ENCODE measurements around the gene ANO10.
"Not testable (repeated sequence)": the region's sequence is repeated elsewhere in the genome, so short reads cannot be mapped to it uniquely, and the experiment has no call there.

The ANO10 gene

GRCh38 chr3:43544277-43544676, 77.5 kb downstream of the ANO10 start:
- H3K4me1 ChIP-seq (ENCODE audit: control insufficient read depth in 1 of 2, insufficient read depth in 2 of 2, low read length in 2 of 2); H3K9ac ChIP-seq (ENCODE audit: low read depth in 1 of 2, low read length in 2 of 2); H3K27me3 ChIP-seq (ENCODE audit: control insufficient read depth in 1 of 2, insufficient read depth in 2 of 2, low read length in 2 of 2); H3K4me3 ChIP-seq (ENCODE audit: low read depth in 1 of 2, low read length in 2 of 2); H3K27ac ChIP-seq (ENCODE audit: low read depth, low read length); H3K9me3 ChIP-seq (ENCODE audit: control insufficient read depth in 1 of 2, low read length in 2 of 2): not testable (repeated sequence)
- peaks cover 8 to 11% of the 10 kb centered on the region in 2 donors for H3K36me3 ChIP-seq (ENCODE audit: control insufficient read depth in 1 of 2, insufficient read depth in 2 of 2, low read length in 2 of 2)

- Histone ChIP-seq H3K27me3 (ENCODE audit: control insufficient read depth in 1 of 2, insufficient read depth in 2 of 2, low read length in 2 of 2) (no peaks in the 10 kb centered on the region), H3K27ac (ENCODE audit: low read depth, low read length) (no peak overlapping the region), H3K9ac (ENCODE audit: low read depth in 1 of 2, low read length in 2 of 2) (no peak overlapping the region), H3K4me1 (ENCODE audit: control insufficient read depth in 1 of 2, insufficient read depth in 2 of 2, low read length in 2 of 2) (peaks cover 0 to 4% of the 10 kb centered on the region in 2 donors), H3K36me3 (ENCODE audit: control insufficient read depth in 1 of 2, insufficient read depth in 2 of 2, low read length in 2 of 2) (no peaks in the 10 kb centered on the region), H3K9me3 (ENCODE audit: control insufficient read depth in 1 of 2, low read length in 2 of 2) (no peaks in the 10 kb centered on the region), H3K4me3 (ENCODE audit: low read depth in 1 of 2, low read length in 2 of 2) (no peak overlapping the region)
Observed at GRCh38 chr3:43542328-43543043, 79.3 kb downstream of the ANO10 start.

GRCh38 chr3:43540624-43541023, 81.2 kb downstream of the ANO10 start:
- Histone ChIP-seq H3K4me1 (ENCODE audit: control insufficient read depth in 1 of 2, insufficient read depth in 2 of 2, low read length in 2 of 2) (peaks cover 0 to 4% of the 10 kb centered on the region in 2 donors), H3K27ac (ENCODE audit: low read depth, low read length) (no peak overlapping the region), H3K36me3 (ENCODE audit: control insufficient read depth in 1 of 2, insufficient read depth in 2 of 2, low read length in 2 of 2) (no peaks in the 10 kb centered on the region), H3K9me3 (ENCODE audit: control insufficient read depth in 1 of 2, low read length in 2 of 2) (no peaks in the 10 kb centered on the region), H3K4me3 (ENCODE audit: low read depth in 1 of 2, low read length in 2 of 2) (no peak overlapping the region), H3K9ac (ENCODE audit: low read depth in 1 of 2, low read length in 2 of 2) (no peak overlapping the region), H3K27me3 (ENCODE audit: control insufficient read depth in 1 of 2, insufficient read depth in 2 of 2, low read length in 2 of 2) (no peaks in the 10 kb centered on the region)

GRCh38 chr3:43539321-43539720, 82.5 kb downstream of the ANO10 start:
- Histone ChIP-seq H3K27me3 (ENCODE audit: control insufficient read depth in 1 of 2, insufficient read depth in 2 of 2, low read length in 2 of 2) (no peaks in the 10 kb centered on the region), H3K27ac (ENCODE audit: low read depth, low read length) (no peak overlapping the region), H3K9ac (ENCODE audit: low read depth in 1 of 2, low read length in 2 of 2) (no peak overlapping the region), H3K4me3 (ENCODE audit: low read depth in 1 of 2, low read length in 2 of 2) (no peak overlapping the region), H3K4me1 (ENCODE audit: control insufficient read depth in 1 of 2, insufficient read depth in 2 of 2, low read length in 2 of 2) (peaks cover 0 to 4% of the 10 kb centered on the region in 2 donors), H3K36me3 (ENCODE audit: control insufficient read depth in 1 of 2, insufficient read depth in 2 of 2, low read length in 2 of 2) (no peaks in the 10 kb centered on the region), H3K9me3 (ENCODE audit: control insufficient read depth in 1 of 2, low read length in 2 of 2) (no peaks in the 10 kb centered on the region)

GRCh38 chr3:43537225-43537624, 84.6 kb downstream of the ANO10 start:
- Histone ChIP-seq H3K4me1 (ENCODE audit: control insufficient read depth in 1 of 2, insufficient read depth in 2 of 2, low read length in 2 of 2) (no peaks in the 10 kb centered on the region), H3K4me3 (ENCODE audit: low read depth in 1 of 2, low read length in 2 of 2) (no peak overlapping the region), H3K9ac (ENCODE audit: low read depth in 1 of 2, low read length in 2 of 2) (no peak overlapping the region), H3K27me3 (ENCODE audit: control insufficient read depth in 1 of 2, insufficient read depth in 2 of 2, low read length in 2 of 2) (no peaks in the 10 kb centered on the region), H3K27ac (ENCODE audit: low read depth, low read length) (no peak overlapping the region), H3K36me3 (ENCODE audit: control insufficient read depth in 1 of 2, insufficient read depth in 2 of 2, low read length in 2 of 2) (no peaks in the 10 kb centered on the region), H3K9me3 (ENCODE audit: control insufficient read depth in 1 of 2, low read length in 2 of 2) (no peaks in the 10 kb centered on the region)

DNA sequence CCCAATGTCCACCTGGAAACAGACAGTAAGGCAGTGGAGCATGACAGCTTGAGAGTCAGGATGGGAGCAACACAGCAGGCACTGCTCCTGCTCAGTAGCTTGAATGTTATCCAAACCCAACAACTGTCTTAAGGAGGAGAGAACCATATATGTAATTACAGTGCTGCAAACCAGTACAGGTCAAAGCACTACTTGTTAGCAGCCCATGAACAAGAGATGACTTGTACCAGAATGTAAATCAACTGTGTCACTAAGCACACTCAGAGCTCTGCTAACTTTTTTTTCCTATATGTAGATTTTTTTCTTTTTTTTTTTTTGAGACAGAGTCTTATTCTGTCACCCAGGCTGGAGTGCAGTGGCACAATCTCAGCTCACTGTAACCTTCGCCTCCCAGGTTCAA, 87.1 kb downstream of the ANO10 start:
- Histone ChIP-seq H3K9ac (ENCODE audit: low read depth in 1 of 2, low read length in 2 of 2) (no peak overlapping the region), H3K27me3 (ENCODE audit: control insufficient read depth in 1 of 2, insufficient read depth in 2 of 2, low read length in 2 of 2) (no peaks in the 10 kb centered on the region)

DNA sequence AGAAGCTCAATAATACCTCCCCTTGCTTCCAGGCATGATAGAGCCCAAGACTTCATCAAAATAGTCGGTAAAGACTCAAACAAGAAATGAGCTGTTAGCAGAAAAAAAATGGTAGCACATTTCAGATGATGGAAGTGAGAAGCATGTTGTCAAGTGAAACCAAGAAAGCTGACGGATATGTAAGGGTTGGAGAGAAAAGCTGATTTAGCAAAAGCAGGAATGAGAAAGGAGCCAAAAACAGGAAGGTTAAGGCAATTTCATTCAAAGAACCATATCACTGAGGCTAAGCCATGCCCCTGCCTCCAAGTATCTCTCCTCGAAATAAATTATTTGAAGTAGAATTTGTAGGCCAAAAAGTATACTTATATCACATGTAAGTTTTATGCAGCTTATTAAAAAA, 88.8 kb downstream of the ANO10 start:
- H3K4me1 ChIP-seq (ENCODE audit: control insufficient read depth in 1 of 2, insufficient read depth in 2 of 2, low read length in 2 of 2): no peaks in the 10 kb centered on the region
- no peaks in the 10 kb centered on the region for H3K27me3 ChIP-seq (ENCODE audit: control insufficient read depth in 1 of 2, insufficient read depth in 2 of 2, low read length in 2 of 2)
- no peaks in the 10 kb centered on the region for H3K9me3 ChIP-seq (ENCODE audit: control insufficient read depth in 1 of 2, low read length in 2 of 2)
- H3K27ac ChIP-seq (ENCODE audit: low read depth, low read length): no peak overlapping the region
- no peaks in the 10 kb centered on the region for H3K36me3 ChIP-seq (ENCODE audit: control insufficient read depth in 1 of 2, insufficient read depth in 2 of 2, low read length in 2 of 2)
- no peak overlapping the region for H3K9ac ChIP-seq (ENCODE audit: low read depth in 1 of 2, low read length in 2 of 2)
- H3K4me3 ChIP-seq (ENCODE audit: low read depth in 1 of 2, low read length in 2 of 2): no peak overlapping the region

More for the DNA sequence above, 87.1 kb downstream of the ANO10 start:
- Histone ChIP-seq H3K9me3 (ENCODE audit: control insufficient read depth in 1 of 2, low read length in 2 of 2) (no peaks in the 10 kb centered on the region), H3K36me3 (ENCODE audit: control insufficient read depth in 1 of 2, insufficient read depth in 2 of 2, low read length in 2 of 2) (no peaks in the 10 kb centered on the region), H3K4me3 (ENCODE audit: low read depth in 1 of 2, low read length in 2 of 2) (no peak overlapping the region), H3K27ac (ENCODE audit: low read depth, low read length) (no peak overlapping the region), H3K4me1 (ENCODE audit: control insufficient read depth in 1 of 2, insufficient read depth in 2 of 2, low read length in 2 of 2) (no peaks in the 10 kb centered on the region)

GRCh38 chr3:43531835-43532234, 90.0 kb downstream of the ANO10 start:
- Histone ChIP-seq H3K4me3 (ENCODE audit: low read depth in 1 of 2, low read length in 2 of 2) (no peak overlapping the region), H3K27ac (ENCODE audit: low read depth, low read length) (no peak overlapping the region), H3K9me3 (ENCODE audit: control insufficient read depth in 1 of 2, low read length in 2 of 2) (no peaks in the 10 kb centered on the region), H3K4me1 (ENCODE audit: control insufficient read depth in 1 of 2, insufficient read depth in 2 of 2, low read length in 2 of 2) (no peaks in the 10 kb centered on the region), H3K36me3 (ENCODE audit: control insufficient read depth in 1 of 2, insufficient read depth in 2 of 2, low read length in 2 of 2) (no peaks in the 10 kb centered on the region), H3K27me3 (ENCODE audit: control insufficient read depth in 1 of 2, insufficient read depth in 2 of 2, low read length in 2 of 2) (no peaks in the 10 kb centered on the region), H3K9ac (ENCODE audit: low read depth in 1 of 2, low read length in 2 of 2) (no peak overlapping the region)

DNA sequence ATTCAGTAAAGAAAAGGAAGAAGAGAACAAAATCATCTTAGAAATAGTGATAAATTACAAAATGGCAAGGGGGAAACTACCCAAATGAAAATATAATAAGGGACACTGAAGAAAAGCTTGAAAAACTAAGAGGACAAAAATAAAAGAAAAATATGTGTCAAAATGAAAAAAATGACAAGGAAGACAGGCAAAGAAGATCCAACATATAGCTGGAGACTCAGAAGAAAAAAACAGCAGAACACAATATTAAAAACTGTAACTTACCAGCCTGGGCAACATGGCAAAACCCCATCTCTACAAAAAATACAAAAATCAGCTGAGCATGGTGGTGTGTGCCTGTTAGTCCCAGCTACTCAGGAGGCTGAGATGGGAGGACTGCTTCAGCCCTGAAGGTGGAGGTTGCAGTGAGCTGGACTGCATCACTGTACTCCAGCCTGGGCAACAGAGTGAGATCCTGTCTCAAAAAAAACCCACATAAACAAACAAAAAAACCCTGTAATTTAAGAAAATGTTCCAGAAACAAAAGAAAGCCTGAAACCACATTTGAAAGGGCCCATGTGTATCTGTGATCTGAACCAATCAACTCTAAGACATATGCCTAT, 93.2 kb downstream of the ANO10 start:
- H3K9ac ChIP-seq (ENCODE audit: low read depth in 1 of 2, low read length in 2 of 2): no peak overlapping the region
- no peak overlapping the region for H3K27ac ChIP-seq (ENCODE audit: low read depth, low read length)
- no peaks in the 10 kb centered on the region for H3K4me1 ChIP-seq (ENCODE audit: control insufficient read depth in 1 of 2, insufficient read depth in 2 of 2, low read length in 2 of 2)
- no peaks in the 10 kb centered on the region for H3K27me3 ChIP-seq (ENCODE audit: control insufficient read depth in 1 of 2, insufficient read depth in 2 of 2, low read length in 2 of 2)
- H3K9me3 ChIP-seq (ENCODE audit: control insufficient read depth in 1 of 2, low read length in 2 of 2): no peaks in the 10 kb centered on the region
- H3K36me3 ChIP-seq (ENCODE audit: control insufficient read depth in 1 of 2, insufficient read depth in 2 of 2, low read length in 2 of 2): peaks cover 0 to 5% of the 10 kb centered on the region in 2 donors
- H3K4me3 ChIP-seq (ENCODE audit: low read depth in 1 of 2, low read length in 2 of 2): no peak overlapping the region

DNA sequence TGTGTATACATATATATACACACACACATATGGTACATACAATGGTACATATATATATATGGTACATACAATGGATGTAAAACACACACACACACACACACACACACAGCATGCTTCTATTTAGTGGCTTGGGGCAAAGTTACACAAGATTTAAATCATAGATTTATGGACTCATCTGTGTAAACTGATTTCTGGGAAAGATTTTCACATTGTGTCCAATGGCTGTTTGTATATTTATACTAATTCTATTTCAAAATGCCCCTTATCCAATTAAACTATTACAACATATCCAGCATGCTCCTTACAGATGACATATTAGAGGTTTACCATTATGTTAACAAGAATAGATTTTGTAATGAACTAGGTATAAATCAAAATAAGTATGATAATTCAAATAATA, 94.9 kb downstream of the ANO10 start:
- Histone ChIP-seq H3K27me3 (ENCODE audit: control insufficient read depth in 1 of 2, insufficient read depth in 2 of 2, low read length in 2 of 2) (no peaks in the 10 kb centered on the region), H3K9ac (ENCODE audit: low read depth in 1 of 2, low read length in 2 of 2) (no peak overlapping the region), H3K4me1 (ENCODE audit: control insufficient read depth in 1 of 2, insufficient read depth in 2 of 2, low read length in 2 of 2) (no peaks in the 10 kb centered on the region), H3K27ac (ENCODE audit: low read depth, low read length) (no peak overlapping the region), H3K9me3 (ENCODE audit: control insufficient read depth in 1 of 2, low read length in 2 of 2) (no peaks in the 10 kb centered on the region), H3K4me3 (ENCODE audit: low read depth in 1 of 2, low read length in 2 of 2) (no peak overlapping the region), H3K36me3 (ENCODE audit: control insufficient read depth in 1 of 2, insufficient read depth in 2 of 2, low read length in 2 of 2) (peaks cover 0 to 5% of the 10 kb centered on the region in 2 donors)

Measured in duodenal mucosa (tissue), 2 donors.